Heart right ventricle (tissue), 16 donors: Measurements from ENCODE around the gene PILRB. TPM values are rescaled to one million over a fixed set of nuclear protein-coding genes. Genes with fewer than 3 reads are reported as not detected.
A peak's percentile ranks its signal among the peaks of the same experiment; 100 is the strongest.
"Not testable (repeated sequence)": the region's sequence is repeated elsewhere in the genome, so short reads cannot be mapped to it uniquely, and the experiment has no call there.

Source experiments
- ATAC-seq, 8 donors: fragments of 200-7000 bp; cut with Tn5 transposase; one replicate each; pipeline ENCODE4 v1.9.1; 2020; ENCODE audit warnings: mild to moderate bottlenecking in 8 of 8, moderate library complexity in 8 of 8, moderate number of reproducible peaks in 1 of 8
- DNase-seq, 2 donors: peaks; one replicate each; pipeline ENCODE4 v3.0.0-alpha.2; 2020
- H3K27ac ChIP-seq, 10 donors: fragments of 200-600 bp; sonication (generic) in 2 of 10; one replicate each; pipeline versions ENCODE4 v1.5.0 to v1.8.0; 2020 to 2022; ENCODE audit warnings: mild to moderate bottlenecking in 3 of 10
- H3K27me3 ChIP-seq, 7 donors: fragments of 200-600 bp; one replicate each; pipeline ENCODE4 v1.8.0; 2021 to 2022; ENCODE audit warnings: mild to moderate bottlenecking in 2 of 7
- H3K36me3 ChIP-seq, 9 donors: fragments of 200-600 bp; sonication (generic) in 1 of 9; one replicate each; pipeline versions ENCODE4 v1.5.0 to v1.8.0; 2020 to 2022; ENCODE audit warnings: mild to moderate bottlenecking in 2 of 9
- H3K4me1 ChIP-seq, 9 donors: fragments of 200-600 bp; sonication (generic) in 1 of 9; one replicate each; pipeline versions ENCODE4 v1.5.0 to v1.8.0; 2020 to 2022; ENCODE audit warnings: mild to moderate bottlenecking in 4 of 9
- H3K4me3 ChIP-seq, 10 donors: fragments of 200-600 bp; sonication (generic) in 2 of 10; one replicate each; pipeline versions ENCODE4 v1.5.0 to v1.8.0; 2020 to 2022; ENCODE audit warnings: mild to moderate bottlenecking in 7 of 10, moderate library complexity in 2 of 10
- H3K9me3 ChIP-seq, 11 donors: fragments of 200-600 bp in 10 of 11; sonication (generic) in 2 of 11; one replicate each; pipeline versions ENCODE4 v1.5.0 to v1.8.0; 2013 to 2022; ENCODE audit warnings: mild to moderate bottlenecking in 2 of 11, control low read depth in 1 of 11, moderate library complexity in 1 of 11
- WGBS, 2 donors: extraction: QIAGEN DNeasy Blood & Tissue Kit; methylation state at CpG; one replicate each; pipeline ENCODE4 v1.1.7; 2013; ENCODE audit warnings: inconsistent platforms in 1 of 2; 5-methylcytosine and 5-hydroxymethylcytosine counted together
- intact Hi-C, 10 donors: fragments of 100-400 bp; cut with DNase I; formaldehyde crosslinking; loops; one replicate each; pipeline versions ENCODE4 v1.11.1 to v1.14.2; 2022
- polyA plus RNA-seq, 2 donors: library from polyadenylated mRNA; stranded (reverse); fragments of 200-250 nt; gene quantifications; one replicate each; pipeline ENCODE4 v1.2.3, GENCODE V29; 2013
- total RNA-seq, 10 donors: library from RNA; stranded (reverse); fragmentation: NEBNext Ultra II Directional in 3 of 10; extraction: Animal tissue kit (Norgen Biotek cat#: 25700) in 3 of 10; gene quantifications; one replicate each; pipeline versions ENCODE4 v1.2.1 to v1.2.4, GENCODE V29; 2021 to 2023
- TF ChIP-seq, protein P1 (sequence below), 9 donors: fragments of 200-600 bp; sonication (generic) in 2 of 9; IDR thresholded peaks; one replicate each; pipeline versions ENCODE4 v1.5.0 to v1.8.0; 2021 to 2022; ENCODE audit warnings: antibody characterized with exemption in 9 of 9, mild to moderate bottlenecking in 5 of 9, moderate library complexity in 1 of 9
- donor health status: Arrhythmogenic right ventricular cardiomyopathy.
- donor health status: ischemic (EF 13 %, LVEDD 7.1; RV severe dilation, severe dysfunction).
- donor health status: healthy with polysubstance abuse.
- donor health status: DM: no; HTN: yes; CAD: no.
- donor health status: DM: no; HTN: no; CAD: no.
- donor health status: ischemic (EF 25% LVEDD 6.9; RV normal size, moderate dysfunction).
- donor health status: ischemic (EF 25% LVEDD 5.7; RV mildly dilated, moderate dysfunction).
- donor health status: healthy.
- donor health status: DM: yes; HTN: yes; CAD: no.
- donor health status: Ischemic cardiomyopathy.
- donor health status: ischemic (EF 35%, LVEDD 5.7; RV mildly dilated, moderate dysfunction).
- donor health status: nonischemic (EF 11% LVEDD 7.7; RV severe dilation, severe dysfunction).
- donor health status: DM: yes; HTN: yes; CAD: no.
- donor health status: PGD.
- donor health status: ischemic (EF 29% LVEDD 5.4; RV normal size, mild dysfunction).
- donor health status: nonischemic (EF 23%, LVEDD 6.1; RV moderate dilation, normal function).

The PILRB gene
- total and polyA plus RNA-seq, 12 donors, result 7.3 to 69.1 (median 11.4) TPM

DNA sequence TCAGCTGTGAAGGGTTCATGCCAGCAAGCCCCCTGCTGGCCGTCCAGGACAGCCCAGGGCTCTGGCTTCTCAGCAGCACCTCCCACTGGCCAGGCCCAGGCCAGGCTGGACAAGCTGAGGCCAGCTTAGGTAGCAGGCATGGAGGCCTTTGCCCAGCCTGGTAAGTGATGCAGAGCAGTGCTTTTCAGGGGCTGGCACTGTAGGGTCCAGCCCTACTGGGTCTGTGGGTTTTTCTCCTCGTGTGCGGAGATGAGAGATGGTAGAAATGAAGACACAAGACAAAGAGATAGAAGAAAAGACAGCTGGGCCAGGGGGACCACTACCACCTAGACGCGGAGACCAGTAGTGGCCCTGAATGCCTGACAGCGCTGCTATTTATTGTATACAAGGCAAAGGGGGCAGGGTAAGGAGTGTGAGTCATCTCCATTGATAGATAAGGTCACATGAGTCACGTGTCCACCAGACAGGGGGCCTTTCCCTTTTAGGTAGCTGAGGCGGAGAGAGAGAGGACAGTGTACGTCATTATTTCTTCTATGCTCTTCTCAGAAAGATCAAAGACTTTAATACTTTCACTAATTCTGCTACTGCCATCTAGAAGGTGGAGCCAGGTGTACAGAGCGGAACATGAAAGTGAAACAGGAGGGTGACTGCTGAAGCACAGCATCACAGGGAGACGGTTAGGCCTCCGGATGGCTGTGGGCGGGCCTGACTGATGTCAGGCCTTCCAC, 13.2 kb upstream of the PILRB start:
- Histone ChIP-seq H3K27ac (peak overlapping the region in 7 of 10 donors; percentile 48 to 71 (median 59)), H3K4me1 (peaks cover 0 to 36% (median 16%) of the 10 kb centered on the region in 9 donors), H3K36me3 (peaks cover 0 to 84% (median 28%) of the 10 kb centered on the region in 9 donors)
- intact Hi-C loops, result loop anchor here in 2 of 10 donors (10.0 kb wide), 1 partner anchor 210 kb away; no protein-coding TSS in a partner anchor
- H3K4me3 ChIP-seq, H3K9me3 ChIP-seq, H3K27me3 ChIP-seq: not testable (repeated sequence)
- ATAC-seq (peak; percentile 80 to 91 (median 86)), DNase-seq (peak in 1 of 2 donors; percentile 33)
- TF ChIP-seq, protein P1, sequence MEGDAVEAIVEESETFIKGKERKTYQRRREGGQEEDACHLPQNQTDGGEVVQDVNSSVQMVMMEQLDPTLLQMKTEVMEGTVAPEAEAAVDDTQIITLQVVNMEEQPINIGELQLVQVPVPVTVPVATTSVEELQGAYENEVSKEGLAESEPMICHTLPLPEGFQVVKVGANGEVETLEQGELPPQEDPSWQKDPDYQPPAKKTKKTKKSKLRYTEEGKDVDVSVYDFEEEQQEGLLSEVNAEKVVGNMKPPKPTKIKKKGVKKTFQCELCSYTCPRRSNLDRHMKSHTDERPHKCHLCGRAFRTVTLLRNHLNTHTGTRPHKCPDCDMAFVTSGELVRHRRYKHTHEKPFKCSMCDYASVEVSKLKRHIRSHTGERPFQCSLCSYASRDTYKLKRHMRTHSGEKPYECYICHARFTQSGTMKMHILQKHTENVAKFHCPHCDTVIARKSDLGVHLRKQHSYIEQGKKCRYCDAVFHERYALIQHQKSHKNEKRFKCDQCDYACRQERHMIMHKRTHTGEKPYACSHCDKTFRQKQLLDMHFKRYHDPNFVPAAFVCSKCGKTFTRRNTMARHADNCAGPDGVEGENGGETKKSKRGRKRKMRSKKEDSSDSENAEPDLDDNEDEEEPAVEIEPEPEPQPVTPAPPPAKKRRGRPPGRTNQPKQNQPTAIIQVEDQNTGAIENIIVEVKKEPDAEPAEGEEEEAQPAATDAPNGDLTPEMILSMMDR (IDR thresholded peaks at IDR 0.05), result peak in 8 of 9 donors; percentile 8 to 60 (median 40)
- 51 to 56% methylated on average over 9 to 10 of the region's 13 CpGs for whole genome bisulfite sequencing, 2 donors

DNA sequence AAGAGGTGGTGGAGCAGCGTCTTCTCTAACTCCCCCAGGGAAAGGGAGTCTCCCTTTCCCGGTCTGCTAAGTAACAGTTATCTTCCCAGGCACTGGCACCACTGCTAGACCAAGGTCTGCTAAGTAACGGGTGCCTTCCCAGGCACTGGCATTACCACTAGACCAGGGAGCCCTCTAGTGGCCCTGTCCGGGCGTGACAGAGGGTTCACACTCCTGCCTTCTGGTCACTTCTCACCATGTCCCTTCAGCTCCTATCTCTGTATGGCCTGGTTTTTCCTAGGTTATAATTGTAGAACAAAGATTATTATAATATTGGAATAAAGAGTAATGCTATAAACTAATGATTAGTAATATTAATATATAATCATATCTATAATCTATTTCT, 12.6 kb upstream of the PILRB start:
- H3K27me3 ChIP-seq, H3K9me3 ChIP-seq, H3K4me3 ChIP-seq: not testable (repeated sequence)
- Histone ChIP-seq H3K36me3 (peaks cover 0 to 84% (median 28%) of the 10 kb centered on the region in 9 donors), H3K27ac (peak overlapping the region in 5 of 10 donors; percentile 36 to 71 (median 54)), H3K4me1 (peaks cover 0 to 36% (median 16%) of the 10 kb centered on the region in 9 donors)
- WGBS, 2 donors, result 2 to 4% methylated on average over 2 to 3 of the region's 5 CpGs
- intact Hi-C loops, result loop anchor here in 2 of 10 donors (10.0 kb wide), 1 partner anchor 210 kb away; no protein-coding TSS in a partner anchor
- DNase-seq (peak; percentile 77 to 80), ATAC-seq (peak; percentile 41 to 80 (median 68))
- TF ChIP-seq, protein P1 (IDR thresholded peaks at IDR 0.05), result peak; percentile 21 to 70 (median 60)

DNA sequence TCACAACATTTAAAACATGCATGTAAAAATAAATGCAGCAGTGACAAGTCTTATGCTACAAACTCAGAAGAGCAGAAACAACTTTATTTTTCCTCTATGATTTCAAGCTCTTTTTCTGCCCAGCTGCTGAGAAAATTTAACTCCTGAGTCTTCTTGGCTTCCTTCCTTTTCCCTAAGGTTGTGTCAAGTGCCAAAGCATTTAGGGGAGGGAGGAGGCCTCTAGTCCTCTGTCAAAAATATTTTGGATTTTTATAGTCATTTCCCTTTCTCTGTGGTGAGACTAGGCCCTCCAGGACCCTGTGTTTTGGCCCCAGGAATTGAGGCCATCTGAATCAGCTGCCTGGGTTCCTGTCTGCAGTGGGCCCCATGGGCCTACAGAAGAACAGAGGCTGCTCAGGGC, 11.0 kb upstream of the PILRB start:
- no peak overlapping the region for H3K4me3 ChIP-seq
- H3K36me3 ChIP-seq, result peaks cover 0 to 89% (median 28%) of the 10 kb centered on the region in 9 donors
- peaks cover 0 to 36% (median 16%) of the 10 kb centered on the region in 9 donors for H3K4me1 ChIP-seq
- DNase-seq, result no peak
- intact Hi-C loops, result loop anchor here in 2 of 10 donors (10.0 kb wide), 1 partner anchor 212 kb away; no protein-coding TSS in a partner anchor
- H3K9me3 ChIP-seq, result no peaks in the 10 kb centered on the region
- TF ChIP-seq, protein P1 (IDR thresholded peaks at IDR 0.05), result no peak
- H3K27me3 ChIP-seq, result no peaks in the 10 kb centered on the region
- H3K27ac ChIP-seq, result peak overlapping the region in 1 of 10 donors; percentile 16
- ATAC-seq, result peak in 2 of 8 donors; percentile 11 to 17

DNA sequence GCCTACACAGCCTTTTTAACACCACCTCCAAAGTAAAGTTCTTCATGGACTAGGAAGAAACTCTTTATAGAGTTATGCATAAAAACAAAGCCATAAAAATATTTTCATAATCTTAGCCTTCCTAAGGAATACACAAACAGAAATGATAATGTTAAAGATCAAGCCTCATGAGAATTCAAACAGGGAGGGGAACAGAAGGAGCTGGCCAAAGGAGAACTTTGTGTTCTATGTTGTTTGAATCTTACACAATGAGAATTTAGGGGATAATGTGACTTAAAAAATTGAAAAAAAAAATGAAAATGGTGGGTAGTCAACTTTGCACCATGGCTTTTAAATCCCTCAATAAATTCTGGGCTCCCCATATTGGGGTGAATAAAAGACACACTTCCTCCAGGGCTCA, 9.1 kb upstream of the PILRB start:
- H3K36me3 ChIP-seq, result peaks cover 0 to 88% (median 35%) of the 10 kb centered on the region in 9 donors
- TF ChIP-seq, protein P1 (IDR thresholded peaks at IDR 0.05), result no peak
- H3K4me1 ChIP-seq, result peaks cover 0 to 20% (median 11%) of the 10 kb centered on the region in 9 donors
- DNase-seq (no peak), ATAC-seq (no peak)
- H3K9me3 ChIP-seq, result no peaks in the 10 kb centered on the region
- peak overlapping the region in 1 of 10 donors; percentile 3 for H3K27ac ChIP-seq
- no peak overlapping the region for H3K4me3 ChIP-seq
- H3K27me3 ChIP-seq, result no peaks in the 10 kb centered on the region
- intact Hi-C loops, result loop anchor here in 2 of 10 donors (10.0 kb wide), 1 partner anchor 214 kb away; no protein-coding TSS in a partner anchor
